H9 (cell line): ENCODE measurements around the gene EML1. TPM values are rescaled to one million over a fixed set of nuclear protein-coding genes. Genes with fewer than 3 reads are reported as not detected.

Experiments
- DNase-seq: peaks from one replicate; pipeline ENCODE4 v3.0.0-alpha.2; 2017
- H2AFZ ChIP-seq: one replicate; pipeline ENCODE4 v1.6.1; 2013; ENCODE audit warnings: mild to moderate bottlenecking, low read length, control low read depth, moderate library complexity
- H2AK5ac ChIP-seq: 2 replicates; pipeline ENCODE4 v1.6.1; 2013; ENCODE audit warnings: low read length, control low read depth, mixed read lengths; ENCODE audit not compliant: insufficient read length
- H2BK120ac ChIP-seq: one replicate; pipeline ENCODE4 v1.6.1; 2013; ENCODE audit warnings: low read depth, mild to moderate bottlenecking, low read length, control low read depth, inconsistent platforms; ENCODE audit not compliant: poor library complexity, severe bottlenecking
- H2BK12ac ChIP-seq: 2 replicates; pipeline ENCODE4 v1.6.1; 2013; ENCODE audit warnings: low read length, control low read depth, mixed read lengths, low read depth; ENCODE audit not compliant: insufficient read length
- H2BK15ac ChIP-seq: 2 replicates; pipeline ENCODE4 v1.6.1; 2013; ENCODE audit warnings: low read depth, low read length, control low read depth
- H2BK20ac ChIP-seq: one replicate; pipeline ENCODE4 v1.6.1; 2013; ENCODE audit warnings: low read depth, mild to moderate bottlenecking, low read length, control low read depth, inconsistent platforms; ENCODE audit not compliant: poor library complexity, severe bottlenecking
- H2BK5ac ChIP-seq: 2 replicates; pipeline ENCODE4 v1.6.1; 2013; ENCODE audit warnings: low read length, control low read depth, mixed read lengths; ENCODE audit not compliant: insufficient read length
- H3K14ac ChIP-seq: 2 replicates; pipeline ENCODE4 v1.6.1; 2013; ENCODE audit warnings: low read length, control low read depth; ENCODE audit not compliant: insufficient read depth
- H3K18ac ChIP-seq: 2 replicates; pipeline ENCODE4 v1.6.1; 2013; ENCODE audit warnings: low read depth, mild to moderate bottlenecking, mixed read lengths, low read length, control low read depth; ENCODE audit not compliant: insufficient read length
- H3K23ac ChIP-seq: 2 replicates; pipeline ENCODE4 v1.6.1; 2013; ENCODE audit warnings: low read length, control low read depth, mixed read lengths, low read depth; ENCODE audit not compliant: insufficient read length
- H3K23me2 ChIP-seq: 2 replicates; pipeline ENCODE4 v1.6.1; 2013; ENCODE audit warnings: low read depth, mild to moderate bottlenecking, mixed read lengths, low read length, control low read depth; ENCODE audit not compliant: insufficient read length, poor library complexity, severe bottlenecking
- H3K27ac ChIP-seq: 2 replicates; pipeline ENCODE4 v1.5.1; 2013; ENCODE audit warnings: low read length, control low read depth, mixed read lengths, low read depth; ENCODE audit not compliant: insufficient read length
- H3K27me3 ChIP-seq: 2 replicates; pipeline ENCODE4 v1.6.1; 2013; ENCODE audit warnings: low read length, control low read depth, inconsistent platforms; ENCODE audit not compliant: insufficient read depth
- H3K4ac ChIP-seq: 2 replicates; pipeline ENCODE4 v1.6.1; 2013; ENCODE audit warnings: low read depth, mild to moderate bottlenecking, control low read depth, inconsistent platforms, low read length, moderate library complexity
- H3K4me1 ChIP-seq: 2 replicates; pipeline ENCODE4 v1.6.1; 2013; ENCODE audit warnings: low read length, control low read depth, inconsistent platforms; ENCODE audit not compliant: insufficient read depth
- H3K4me2 ChIP-seq: 2 replicates; pipeline ENCODE4 v1.6.1; 2013; ENCODE audit warnings: low read length, control low read depth, mixed read lengths; ENCODE audit not compliant: insufficient read length, insufficient read depth
- H3K56ac ChIP-seq: 2 replicates; pipeline ENCODE4 v1.6.1; 2013; ENCODE audit warnings: low read depth, mild to moderate bottlenecking, mixed read lengths, low read length, control low read depth; ENCODE audit not compliant: insufficient read length
- H3K79me1 ChIP-seq: 2 replicates; pipeline ENCODE4 v1.6.1; 2013; ENCODE audit warnings: low read depth, mild to moderate bottlenecking, moderate library complexity, low read length, control low read depth, inconsistent platforms; ENCODE audit not compliant: insufficient read depth, poor library complexity, severe bottlenecking
- H3K79me2 ChIP-seq: 2 replicates; pipeline ENCODE4 v1.6.1; 2013; ENCODE audit warnings: low read length, control low read depth, inconsistent platforms; ENCODE audit not compliant: insufficient read depth
- H3K9ac ChIP-seq: 2 replicates; pipeline ENCODE4 v1.6.1; 2013; ENCODE audit warnings: low read length, control low read depth, mixed read lengths; ENCODE audit not compliant: insufficient read length; ENCODE audit errors: extremely low read depth
- H3K9me3 ChIP-seq: one replicate; pipeline ENCODE4 v1.6.1; 2013; ENCODE audit warnings: low read depth, low read length, inconsistent platforms; ENCODE audit not compliant: control insufficient read depth
- H3T11ph ChIP-seq: one replicate; pipeline ENCODE4 v1.6.1; 2013; ENCODE audit warnings: mild to moderate bottlenecking, low read length, control low read depth, inconsistent platforms
- H4K20me1 ChIP-seq: one replicate; pipeline ENCODE4 v1.6.1; 2013; ENCODE audit not compliant: control insufficient read depth, insufficient read length, insufficient read depth
- H4K5ac ChIP-seq: 2 replicates; pipeline ENCODE4 v1.6.1; 2013; ENCODE audit warnings: low read depth, mild to moderate bottlenecking, mixed read lengths, low read length, control low read depth; ENCODE audit not compliant: insufficient read length
- H4K8ac ChIP-seq: replicated peaks from 2 replicates; pipeline ENCODE4 v1.6.1; 2013; ENCODE audit warnings: low read length, control low read depth, mixed read lengths, low read depth; ENCODE audit not compliant: insufficient read length
- H4K91ac ChIP-seq: 2 replicates; pipeline ENCODE4 v1.6.1; 2013; ENCODE audit warnings: low read depth, mild to moderate bottlenecking, moderate library complexity, mixed read lengths, low read length, control low read depth; ENCODE audit not compliant: insufficient read length
- H3K27ac Mint-ChIP-seq, 3 experiments: 2 replicates in 2 of 3; 3 replicates in 1 of 3; pipeline ENCODE4 v1.8.0; 2020 to 2021; ENCODE audit warnings: mixed read lengths in 3 of 3, mild to moderate bottlenecking in 1 of 3, moderate library complexity in 1 of 3
- H3K27me3 Mint-ChIP-seq: 2 replicates; pipeline ENCODE4 v1.8.0; 2021; ENCODE audit warnings: low read depth, mild to moderate bottlenecking, moderate library complexity, mixed read lengths
- H3K36me3 Mint-ChIP-seq, 3 experiments: 2 replicates in 2 of 3; 3 replicates in 1 of 3; pipeline ENCODE4 v1.8.0; 2020 to 2021; ENCODE audit warnings: low read depth in 3 of 3, mixed read lengths in 3 of 3; ENCODE audit not compliant: insufficient read depth in 1 of 3
- H3K4me1 Mint-ChIP-seq, 2 experiments: 2 replicates each; pipeline ENCODE4 v1.8.0; 2020; ENCODE audit warnings: mixed read lengths in 2 of 2
- H3K4me3 Mint-ChIP-seq, 2 experiments: 2 replicates in 1 of 2; 3 replicates in 1 of 2; pipeline ENCODE4 v1.8.0; 2020 to 2021; ENCODE audit warnings: mild to moderate bottlenecking in 2 of 2, mixed read lengths in 2 of 2, moderate library complexity in 1 of 2
- H3K9me3 Mint-ChIP-seq, 2 experiments: 2 replicates in 1 of 2; 3 replicates in 1 of 2; pipeline ENCODE4 v1.8.0; 2020; ENCODE audit warnings: mild to moderate bottlenecking in 2 of 2, mixed read lengths in 2 of 2, moderate library complexity in 1 of 2
- WGBS: extraction: QIAGEN DNeasy Blood & Tissue Kit; methylation state at CpG from one replicate; pipeline ENCODE4 v1.1.7; 2013; ENCODE audit warnings: missing lambda C conversion rate, low lambda C conversion rate, mixed read lengths; ENCODE audit not compliant: insufficient read length; ENCODE audit errors: extremely low coverage; 5-methylcytosine and 5-hydroxymethylcytosine counted together
- total RNA-seq: library from RNA; stranded (reverse); gene quantifications from 2 replicates; pipeline ENCODE4 v1.2.1, GENCODE V29; 2021
- TF ChIP-seq, protein P1 (sequence below): fragments of 200-600 bp; sonication (generic); conservative IDR thresholded peaks from 3 replicates; pipeline ENCODE4 v1.8.0; 2021; ENCODE audit warnings: antibody characterized with exemption, mild to moderate bottlenecking

Gene EML1
- total RNA-seq, 1 experiment from 2014 or later: 16.7 TPM

GRCh38 chr14:99790201-99790977, 2.8 kb upstream of the EML1 start:
- H3K9me3 Mint-ChIP-seq: no peaks in the 10 kb centered on the region

More at GRCh38 chr14:99790201-99790977, 2.8 kb upstream of the EML1 start:
- no peaks in the 10 kb centered on the region for H4K20me1 ChIP-seq
- no peak overlapping the region for H2BK15ac ChIP-seq
- Mint-ChIP-seq H3K27ac (no peak overlapping the region), H3K4me3 (no peak overlapping the region), H3K27me3 (peaks cover 24% of the 10 kb centered on the region), H3K36me3 (no peaks in the 10 kb centered on the region), H3K4me1 (peaks cover 21 to 26% of the 10 kb centered on the region in 2 experiments)
- no peak overlapping the region for H3K9ac ChIP-seq
- no peaks in the 10 kb centered on the region for H3K79me2 ChIP-seq
- H2AK5ac ChIP-seq: no peak overlapping the region
- no peak overlapping the region for H3T11ph ChIP-seq
- no peaks in the 10 kb centered on the region for H3K9me3 ChIP-seq
- H2BK12ac ChIP-seq: no peak overlapping the region
- H3K4me2 ChIP-seq: no peak overlapping the region
- H3K79me1 ChIP-seq: no peaks in the 10 kb centered on the region
- H3K56ac ChIP-seq: no peak overlapping the region
- peaks cover 4% of the 10 kb centered on the region for H3K23me2 ChIP-seq
- no peak overlapping the region for H2BK20ac ChIP-seq
- H4K5ac ChIP-seq: no peak overlapping the region
- TF ChIP-seq, protein P1, sequence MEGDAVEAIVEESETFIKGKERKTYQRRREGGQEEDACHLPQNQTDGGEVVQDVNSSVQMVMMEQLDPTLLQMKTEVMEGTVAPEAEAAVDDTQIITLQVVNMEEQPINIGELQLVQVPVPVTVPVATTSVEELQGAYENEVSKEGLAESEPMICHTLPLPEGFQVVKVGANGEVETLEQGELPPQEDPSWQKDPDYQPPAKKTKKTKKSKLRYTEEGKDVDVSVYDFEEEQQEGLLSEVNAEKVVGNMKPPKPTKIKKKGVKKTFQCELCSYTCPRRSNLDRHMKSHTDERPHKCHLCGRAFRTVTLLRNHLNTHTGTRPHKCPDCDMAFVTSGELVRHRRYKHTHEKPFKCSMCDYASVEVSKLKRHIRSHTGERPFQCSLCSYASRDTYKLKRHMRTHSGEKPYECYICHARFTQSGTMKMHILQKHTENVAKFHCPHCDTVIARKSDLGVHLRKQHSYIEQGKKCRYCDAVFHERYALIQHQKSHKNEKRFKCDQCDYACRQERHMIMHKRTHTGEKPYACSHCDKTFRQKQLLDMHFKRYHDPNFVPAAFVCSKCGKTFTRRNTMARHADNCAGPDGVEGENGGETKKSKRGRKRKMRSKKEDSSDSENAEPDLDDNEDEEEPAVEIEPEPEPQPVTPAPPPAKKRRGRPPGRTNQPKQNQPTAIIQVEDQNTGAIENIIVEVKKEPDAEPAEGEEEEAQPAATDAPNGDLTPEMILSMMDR: no peak
- H3K27me3 ChIP-seq: no peaks in the 10 kb centered on the region
- no peaks in the 10 kb centered on the region for H3K4me1 ChIP-seq
- H3K27ac ChIP-seq: no peak overlapping the region
- no peak overlapping the region for H3K23ac ChIP-seq
- H4K8ac ChIP-seq: no peak overlapping the region
- no peak overlapping the region for H3K4ac ChIP-seq
- H4K91ac ChIP-seq: no peak overlapping the region
- no peak overlapping the region for H2AFZ ChIP-seq
- no peak overlapping the region for H2BK5ac ChIP-seq
- H2BK120ac ChIP-seq: no peak overlapping the region
- no peak overlapping the region for H3K18ac ChIP-seq
- H3K14ac ChIP-seq: no peak overlapping the region
- no CpG with 5 or more reads among the region's 7 CpGs for WGBS
- no peak for DNase-seq
